GM19239 (cell line): ENCODE results near the gene FDX1.

Experiments used
- DNase-seq: peaks from one replicate; pipeline ENCODE4 v3.0.0; 2011; ENCODE audit warnings: low spot score; ENCODE audit not compliant: insufficient read length
- FAIRE-seq: peaks from 2 replicates; lab custom pipeline; 2011; peaks lifted over from hg19 to GRCh38; lab: Jason Lieb, UNC

Gene FDX1

GRCh38 chr11:110430267-110431050, 711 bp downstream of the FDX1 start:
- FAIRE-seq = no peak

GRCh38 chr11:110431051-110431672, 1.4 kb downstream of the FDX1 start:
- no peak for DNase-seq
- peak; percentile 82 for FAIRE-seq

More at GRCh38 chr11:110430267-110431050, 711 bp downstream of the FDX1 start:
- no peak for DNase-seq

- FAIRE-seq (peak; percentile 23), DNase-seq (no peak)
Observed at GRCh38 chr11:110431674-110432073, 1.9 kb downstream of the FDX1 start.

- no peak for DNase-seq
- peak; percentile 26 for FAIRE-seq
Observed at GRCh38 chr11:110432713-110433392, 3.1 kb downstream of the FDX1 start.

- FAIRE-seq (peak; percentile 69), DNase-seq (no peak)
Observed at GRCh38 chr11:110433393-110434333, 3.9 kb downstream of the FDX1 start.

- FAIRE-seq (peak; percentile 21), DNase-seq (no peak)
Observed at GRCh38 chr11:110434952-110435779, 5.4 kb downstream of the FDX1 start.

GRCh38 chr11:110435780-110436717, 6.3 kb downstream of the FDX1 start:
- DNase-seq (no peak), FAIRE-seq (peak; percentile 87)

- DNase-seq = no peak
- peak; percentile 73 for FAIRE-seq
Observed at GRCh38 chr11:110438017-110438416, 8.3 kb downstream of the FDX1 start.

GRCh38 chr11:110445437-110445836, 15.7 kb downstream of the FDX1 start:
- FAIRE-seq (no peak), DNase-seq (no peak)

- DNase-seq = no peak
- FAIRE-seq = no peak
Observed at GRCh38 chr11:110446061-110446460, 16.3 kb downstream of the FDX1 start.

GRCh38 chr11:110446594-110446993, 16.8 kb downstream of the FDX1 start:
- no peak for DNase-seq
- FAIRE-seq = no peak

GRCh38 chr11:110447343-110447742, 17.6 kb downstream of the FDX1 start:
- DNase-seq (no peak), FAIRE-seq (no peak)

- DNase-seq (no peak), FAIRE-seq (peak; percentile 74)
Observed at GRCh38 chr11:110447897-110448745, 18.4 kb downstream of the FDX1 start.

- DNase-seq = no peak
- no peak for FAIRE-seq
Observed at GRCh38 chr11:110450246-110450645, 20.5 kb downstream of the FDX1 start.

- FAIRE-seq = peak; percentile 63
Observed at GRCh38 chr11:110452720-110453119, 23.0 kb downstream of the FDX1 start.

GRCh38 chr11:110453684-110454354, 24.1 kb downstream of the FDX1 start:
- DNase-seq (no peak), FAIRE-seq (peak; percentile 91)

More at GRCh38 chr11:110452720-110453119, 23.0 kb downstream of the FDX1 start:
- no peak for DNase-seq

- no peak for DNase-seq
Observed at GRCh38 chr11:110454609-110455008, 24.9 kb downstream of the FDX1 start.

More at GRCh38 chr11:110454609-110455008, 24.9 kb downstream of the FDX1 start:
- FAIRE-seq = peak; percentile 60
